Measurements from ENCODE around the gene PMS1. TPM values are rescaled to one million over a fixed set of nuclear protein-coding genes. Genes with fewer than 3 reads are reported as not detected.

PMS1 gene
- total RNA-seq, 1 experiment from 2014 or later = 41.9 TPM

DNA sequence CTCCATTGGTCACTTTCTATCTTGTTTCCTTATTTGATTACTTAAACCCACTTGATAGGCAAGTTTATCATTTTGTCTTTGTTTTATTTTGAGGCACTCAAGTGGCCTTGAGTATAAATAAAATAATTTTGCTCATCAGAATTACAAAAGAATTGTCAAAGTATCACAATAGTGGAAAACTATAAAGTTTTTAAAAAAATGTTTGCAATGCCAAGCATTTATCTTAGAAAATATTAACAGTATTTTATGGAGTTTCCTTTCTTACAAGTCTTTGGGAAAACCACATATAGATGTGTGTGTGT lies 14.7 kb downstream of the PMS1 start:
- H3K4me1 ChIP-seq (ENCODE audit: low read length) = peaks cover 7% of the 10 kb centered on the region
- H3K27me3 ChIP-seq (ENCODE audit: low read length) = no peaks in the 10 kb centered on the region
- H4K20me1 ChIP-seq (ENCODE audit: insufficient read depth, low read depth, low read length) = no peaks in the 10 kb centered on the region
- H3K4me2 ChIP-seq (ENCODE audit: low read depth, low read length, poor library complexity, severe bottlenecking) = no peak overlapping the region
- no peaks in the 10 kb centered on the region for H3K9me3 ChIP-seq (ENCODE audit: low read length)
- H3K9me2 ChIP-seq (replicated peaks; ENCODE audit: insufficient read depth, low read length) = no peaks in the 10 kb centered on the region
- no peak overlapping the region for H3K9ac ChIP-seq (ENCODE audit: low read length)
- peaks cover 73% of the 10 kb centered on the region for H3K79me2 ChIP-seq (ENCODE audit: low read length)
- no peak for DNase-seq
- H3K4me3 ChIP-seq (ENCODE audit: low read length) = no peak overlapping the region
- no peak overlapping the region for H3K27ac ChIP-seq (ENCODE audit: low read length)
- H2AFZ ChIP-seq (ENCODE audit: low read length) = no peak overlapping the region
- H3K36me3 ChIP-seq (ENCODE audit: insufficient read depth, low read length) = peaks cover 56% of the 10 kb centered on the region

DNA sequence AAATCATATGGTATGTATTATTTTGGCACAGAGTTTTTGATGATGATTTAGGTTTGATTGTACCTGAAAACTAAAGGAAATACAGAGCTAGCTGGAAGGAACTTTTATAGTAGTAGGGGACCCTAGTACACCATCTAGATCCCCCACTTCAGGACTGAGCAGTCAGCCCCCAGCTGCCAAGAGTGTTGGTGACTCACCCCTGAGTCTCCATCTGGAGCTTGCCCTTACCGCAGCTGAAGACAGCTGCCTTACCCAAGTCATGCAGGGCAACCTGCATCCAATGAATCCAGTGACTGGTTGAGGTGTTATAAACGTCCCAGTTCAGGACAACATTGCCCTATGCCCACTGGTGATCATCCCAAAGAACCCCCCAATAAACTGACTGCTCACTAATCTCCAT lies 15.3 kb downstream of the PMS1 start:
- Histone ChIP-seq H3K9ac (ENCODE audit: low read length) (no peak overlapping the region), H3K9me2 (replicated peaks; ENCODE audit: insufficient read depth, low read length) (no peaks in the 10 kb centered on the region), H3K4me3 (ENCODE audit: low read length) (no peak overlapping the region), H3K4me1 (ENCODE audit: low read length) (peaks cover 7% of the 10 kb centered on the region), H3K9me3 (ENCODE audit: low read length) (no peaks in the 10 kb centered on the region), H3K27ac (ENCODE audit: low read length) (no peak overlapping the region), H3K4me2 (ENCODE audit: low read depth, low read length, poor library complexity, severe bottlenecking) (no peak overlapping the region), H3K79me2 (ENCODE audit: low read length) (peaks cover 78% of the 10 kb centered on the region), H3K36me3 (ENCODE audit: insufficient read depth, low read length) (peaks cover 58% of the 10 kb centered on the region), H4K20me1 (ENCODE audit: insufficient read depth, low read depth, low read length) (no peaks in the 10 kb centered on the region), H3K27me3 (ENCODE audit: low read length) (no peaks in the 10 kb centered on the region), H2AFZ (ENCODE audit: low read length) (no peak overlapping the region)
- DNase-seq = no peak

DNA sequence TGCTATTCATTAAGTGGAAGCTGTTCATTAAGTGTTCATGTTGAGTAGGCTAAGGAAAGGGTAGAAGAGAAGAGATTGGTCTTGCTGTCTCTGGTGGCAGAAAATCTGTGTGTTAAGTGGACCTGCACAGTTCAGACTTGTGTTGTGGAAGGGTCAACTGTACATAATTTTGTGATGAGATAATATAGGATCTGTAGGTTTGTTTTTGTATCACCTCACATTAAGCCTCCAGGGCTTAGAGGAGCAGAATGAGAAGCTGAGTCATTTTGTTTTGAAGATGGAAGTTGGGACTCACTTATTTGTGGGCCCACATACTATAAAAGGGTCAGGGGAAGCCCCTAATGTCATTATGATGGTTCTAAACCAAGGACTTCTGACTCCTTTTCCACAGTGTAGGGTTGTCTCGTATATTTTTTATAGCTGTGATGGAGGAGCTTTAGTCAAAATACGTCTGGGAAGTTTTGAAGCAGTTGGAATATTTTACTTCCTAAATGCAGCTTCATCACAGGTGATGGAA lies 18.2 kb downstream of the PMS1 start:
- Histone ChIP-seq H3K36me3 (ENCODE audit: insufficient read depth, low read length) (peaks cover 60% of the 10 kb centered on the region), H3K4me1 (ENCODE audit: low read length) (peaks cover 7% of the 10 kb centered on the region), H3K79me2 (ENCODE audit: low read length) (peaks cover 75% of the 10 kb centered on the region), H3K4me3 (ENCODE audit: low read length) (no peak overlapping the region), H3K4me2 (ENCODE audit: low read depth, low read length, poor library complexity, severe bottlenecking) (no peak overlapping the region), H3K27me3 (ENCODE audit: low read length) (no peaks in the 10 kb centered on the region), H3K9ac (ENCODE audit: low read length) (no peak overlapping the region), H3K9me2 (replicated peaks; ENCODE audit: insufficient read depth, low read length) (no peaks in the 10 kb centered on the region), H3K9me3 (ENCODE audit: low read length) (no peaks in the 10 kb centered on the region), H3K27ac (ENCODE audit: low read length) (no peak overlapping the region), H2AFZ (ENCODE audit: low read length) (no peak overlapping the region), H4K20me1 (ENCODE audit: insufficient read depth, low read depth, low read length) (no peaks in the 10 kb centered on the region)
- DNase-seq = no peak

- DNase-seq = no peak
- Histone ChIP-seq H3K4me1 (ENCODE audit: low read length) (peaks cover 2% of the 10 kb centered on the region), H3K9me3 (ENCODE audit: low read length) (no peaks in the 10 kb centered on the region), H3K4me2 (ENCODE audit: low read depth, low read length, poor library complexity, severe bottlenecking) (no peak overlapping the region), H3K4me3 (ENCODE audit: low read length) (no peak overlapping the region), H3K27me3 (ENCODE audit: low read length) (no peaks in the 10 kb centered on the region), H4K20me1 (ENCODE audit: insufficient read depth, low read depth, low read length) (no peaks in the 10 kb centered on the region), H3K9ac (ENCODE audit: low read length) (no peak overlapping the region), H3K36me3 (ENCODE audit: insufficient read depth, low read length) (peaks cover 67% of the 10 kb centered on the region), H2AFZ (ENCODE audit: low read length) (no peak overlapping the region), H3K9me2 (replicated peaks; ENCODE audit: insufficient read depth, low read length) (no peaks in the 10 kb centered on the region), H3K79me2 (ENCODE audit: low read length) (peaks cover 68% of the 10 kb centered on the region), H3K27ac (ENCODE audit: low read length) (no peak overlapping the region)
Measured at GRCh38 chr2:189803431-189803830, 19.2 kb downstream of the PMS1 start.

- Histone ChIP-seq H3K27me3 (ENCODE audit: low read length) (no peaks in the 10 kb centered on the region), H3K27ac (ENCODE audit: low read length) (no peak overlapping the region), H3K4me2 (ENCODE audit: low read depth, low read length, poor library complexity, severe bottlenecking) (no peak overlapping the region), H4K20me1 (ENCODE audit: insufficient read depth, low read depth, low read length) (no peaks in the 10 kb centered on the region), H3K9me3 (ENCODE audit: low read length) (no peaks in the 10 kb centered on the region), H3K36me3 (ENCODE audit: insufficient read depth, low read length) (peaks cover 36% of the 10 kb centered on the region), H3K79me2 (ENCODE audit: low read length) (peaks cover 52% of the 10 kb centered on the region), H3K9ac (ENCODE audit: low read length) (no peak overlapping the region), H3K4me1 (ENCODE audit: low read length) (peaks cover 5% of the 10 kb centered on the region; the same call in 1 of the 2 replicates), H3K9me2 (replicated peaks; ENCODE audit: insufficient read depth, low read length) (no peaks in the 10 kb centered on the region), H3K4me3 (ENCODE audit: low read length) (no peak overlapping the region), H2AFZ (ENCODE audit: low read length) (no peak overlapping the region)
- DNase-seq = no peak
Measured at GRCh38 chr2:189818249-189819038, 34.2 kb downstream of the PMS1 start.

- Histone ChIP-seq H3K79me2 (ENCODE audit: low read length) (peaks cover 58% of the 10 kb centered on the region), H3K9me2 (replicated peaks; ENCODE audit: insufficient read depth, low read length) (no peaks in the 10 kb centered on the region), H2AFZ (ENCODE audit: low read length) (no peak overlapping the region), H3K9me3 (ENCODE audit: low read length) (no peaks in the 10 kb centered on the region), H3K4me1 (ENCODE audit: low read length) (peaks cover 5% of the 10 kb centered on the region; the same call in 1 of the 2 replicates), H3K27me3 (ENCODE audit: low read length) (no peaks in the 10 kb centered on the region), H4K20me1 (ENCODE audit: insufficient read depth, low read depth, low read length) (no peaks in the 10 kb centered on the region), H3K4me2 (ENCODE audit: low read depth, low read length, poor library complexity, severe bottlenecking) (no peak overlapping the region), H3K27ac (ENCODE audit: low read length) (no peak overlapping the region), H3K4me3 (ENCODE audit: low read length) (no peak overlapping the region), H3K36me3 (ENCODE audit: insufficient read depth, low read length) (peaks cover 27% of the 10 kb centered on the region), H3K9ac (ENCODE audit: low read length) (no peak overlapping the region)
- DNase-seq = no peak
Measured at GRCh38 chr2:189819297-189819704, 35.1 kb downstream of the PMS1 start.

DNA sequence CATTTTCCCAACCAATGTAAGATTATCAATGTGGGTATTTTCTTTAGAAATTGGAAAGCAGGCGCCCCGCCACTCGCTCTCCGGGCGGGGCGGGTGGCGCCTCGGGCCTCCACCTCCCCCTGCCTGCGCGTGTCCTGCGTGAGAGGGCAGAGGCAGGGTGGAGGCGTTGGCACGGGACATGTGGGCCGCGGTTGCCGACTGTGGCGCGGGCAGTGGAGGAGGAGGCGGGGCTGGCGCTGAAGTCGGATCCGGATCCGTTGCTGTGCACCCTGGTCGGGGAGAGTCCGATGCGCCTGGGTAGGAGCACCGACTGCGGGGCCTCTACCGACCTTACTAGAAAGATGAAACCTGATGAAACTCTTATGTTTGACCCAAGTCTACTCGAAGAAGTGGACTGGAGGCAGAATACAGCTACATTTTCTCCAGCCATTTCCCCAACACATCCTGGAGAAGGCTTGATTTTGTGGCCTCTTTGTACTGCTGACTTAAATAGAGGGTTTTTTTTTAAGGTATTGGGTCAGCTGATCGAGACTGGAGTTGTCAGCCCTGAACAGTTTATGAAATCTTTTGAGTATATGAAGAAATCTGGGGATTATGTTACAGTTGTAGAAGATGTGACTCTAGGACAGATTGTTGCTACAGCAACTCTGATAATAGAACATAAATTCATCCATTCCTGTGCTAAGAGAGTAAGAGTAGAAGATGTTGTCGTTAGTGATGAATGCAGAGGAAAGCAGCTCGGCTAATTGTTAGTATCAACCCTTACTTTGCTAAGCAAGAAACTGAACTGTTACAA lies 37.9 kb downstream of the PMS1 start:
- no peak for DNase-seq
- H3K9ac ChIP-seq (ENCODE audit: low read length) = no peak overlapping the region
- no peaks in the 10 kb centered on the region for H3K27me3 ChIP-seq (ENCODE audit: low read length)
- no peaks in the 10 kb centered on the region for H4K20me1 ChIP-seq (ENCODE audit: insufficient read depth, low read depth, low read length)
- no peaks in the 10 kb centered on the region for H3K9me3 ChIP-seq (ENCODE audit: low read length)
- peaks cover 84% of the 10 kb centered on the region for H3K79me2 ChIP-seq (ENCODE audit: low read length)
- H3K4me1 ChIP-seq (ENCODE audit: low read length) = peaks cover 5% of the 10 kb centered on the region; the same call in 1 of the 2 replicates
- no peak overlapping the region for H2AFZ ChIP-seq (ENCODE audit: low read length)
- H3K4me2 ChIP-seq (ENCODE audit: low read depth, low read length, poor library complexity, severe bottlenecking) = no peak overlapping the region
- H3K36me3 ChIP-seq (ENCODE audit: insufficient read depth, low read length) = peaks cover 31% of the 10 kb centered on the region
- no peak overlapping the region for H3K4me3 ChIP-seq (ENCODE audit: low read length)
- no peaks in the 10 kb centered on the region for H3K9me2 ChIP-seq (replicated peaks; ENCODE audit: insufficient read depth, low read length)
- no peak overlapping the region for H3K27ac ChIP-seq (ENCODE audit: low read length)

DNA sequence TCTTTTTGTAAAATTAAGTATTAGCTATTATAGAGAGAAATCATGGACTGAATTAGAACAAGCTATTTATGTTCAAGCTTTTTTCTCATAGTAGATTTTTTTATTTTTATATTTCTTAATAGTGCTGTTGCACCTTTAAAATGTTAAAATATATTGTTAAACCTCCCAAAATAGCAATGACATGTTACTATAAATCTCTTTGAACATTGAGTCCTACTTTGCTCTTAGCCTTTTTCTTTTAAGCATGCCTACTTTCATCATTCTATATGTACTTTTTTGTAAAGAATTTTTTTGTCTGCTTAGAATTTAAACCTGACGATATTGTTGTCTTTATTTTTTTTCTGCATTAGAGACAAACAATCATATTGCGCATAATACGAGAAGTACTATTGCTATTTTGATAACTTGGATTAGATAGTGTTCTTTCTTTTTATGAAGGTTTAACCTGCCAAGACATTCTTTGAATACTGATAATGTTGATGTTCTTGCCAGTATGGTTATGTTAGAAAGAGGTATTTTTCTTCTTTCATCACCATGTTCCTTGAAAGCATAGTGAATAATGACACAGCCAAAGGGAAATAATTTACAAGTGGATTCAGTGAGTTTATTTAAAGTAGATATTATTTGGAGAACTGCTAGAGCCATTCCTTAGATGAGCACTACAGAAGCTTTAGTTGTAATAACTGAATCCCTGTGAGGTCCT lies 40.6 kb downstream of the PMS1 start:
- H3K4me1 ChIP-seq (ENCODE audit: low read length) = no peaks in the 10 kb centered on the region
- H3K4me2 ChIP-seq (ENCODE audit: low read depth, low read length, poor library complexity, severe bottlenecking) = no peak overlapping the region
- H4K20me1 ChIP-seq (ENCODE audit: insufficient read depth, low read depth, low read length) = no peaks in the 10 kb centered on the region
- no peak overlapping the region for H3K4me3 ChIP-seq (ENCODE audit: low read length)
- no peaks in the 10 kb centered on the region for H3K9me2 ChIP-seq (replicated peaks; ENCODE audit: insufficient read depth, low read length)
- no peak for DNase-seq
- peaks cover 86% of the 10 kb centered on the region for H3K79me2 ChIP-seq (ENCODE audit: low read length)
- no peaks in the 10 kb centered on the region for H3K9me3 ChIP-seq (ENCODE audit: low read length)
- H3K27me3 ChIP-seq (ENCODE audit: low read length) = no peaks in the 10 kb centered on the region
- no peak overlapping the region for H2AFZ ChIP-seq (ENCODE audit: low read length)
- H3K36me3 ChIP-seq (ENCODE audit: insufficient read depth, low read length) = peaks cover 12% of the 10 kb centered on the region; the same call in 1 of the 2 replicates
- no peak overlapping the region for H3K9ac ChIP-seq (ENCODE audit: low read length)
- H3K27ac ChIP-seq (ENCODE audit: low read length) = no peak overlapping the region

Data from Karpas-422 (cell line).